Retina (tissue), 1 donor: ENCODE results near the gene ZNF317.
A peak's percentile ranks its signal among the peaks of the same experiment; 100 is the strongest.
"Not testable (repeated sequence)": the region's sequence is repeated elsewhere in the genome, so short reads cannot be mapped to it uniquely, and the experiment has no call there.

Source experiments
- DNase-seq: peaks from one replicate; pipeline ENCODE4 v3.0.0-alpha.2; 2016

ZNF317 gene

GRCh38 chr19:9178901-9179300 is 38.7 kb downstream of the ZNF317 start, which contains the start of gene OR7D2:
Gene OR7D2, plus strand, starts transcription at chr19:9178979. Its CDS starts 6,803 bp downstream, at chr19:9185782.
- no peak for DNase-seq

- no peak for DNase-seq
Observed at GRCh38 chr19:9183000-9183399, 42.8 kb downstream of the ZNF317 start.

- DNase-seq: no peak
Observed at GRCh38 chr19:9187191-9187590, 47.0 kb downstream of the ZNF317 start.

GRCh38 chr19:9189535-9189934 is 49.3 kb downstream of the ZNF317 start:
- DNase-seq: no peak

- DNase-seq: not testable (repeated sequence)
Observed at GRCh38 chr19:9198044-9198443, 57.8 kb downstream of the ZNF317 start.

- DNase-seq: peak; percentile 77
Observed at GRCh38 chr19:9205501-9206113, 65.4 kb downstream of the ZNF317 start.
